ENCODE results near the gene GBE1.

Gene GBE1

DNA sequence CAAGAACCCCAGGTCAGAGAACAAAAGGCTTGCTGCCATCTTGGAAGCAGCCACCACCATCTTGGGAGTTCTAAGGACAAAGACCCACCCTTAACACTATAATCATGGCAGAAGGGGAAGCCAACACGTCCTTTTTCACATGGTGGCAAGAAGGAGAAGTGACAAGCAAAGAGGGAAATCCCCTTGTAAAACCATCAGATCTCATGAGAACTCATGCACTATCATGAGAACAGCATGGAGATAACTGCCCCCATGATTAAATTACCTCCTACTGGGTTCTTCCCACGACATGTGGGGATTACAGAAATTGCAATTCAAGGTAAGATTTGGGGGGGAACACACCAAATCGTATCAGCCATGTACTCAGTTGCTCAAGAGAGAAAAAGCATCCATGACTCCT is 21.1 kb upstream of the GBE1 start:
- peaks cover 3% of the 10 kb centered on the region for H3K36me3 ChIP-seq (replicated peaks; ENCODE audit: low read depth, low read length)
- TF ChIP-seq, protein P1, sequence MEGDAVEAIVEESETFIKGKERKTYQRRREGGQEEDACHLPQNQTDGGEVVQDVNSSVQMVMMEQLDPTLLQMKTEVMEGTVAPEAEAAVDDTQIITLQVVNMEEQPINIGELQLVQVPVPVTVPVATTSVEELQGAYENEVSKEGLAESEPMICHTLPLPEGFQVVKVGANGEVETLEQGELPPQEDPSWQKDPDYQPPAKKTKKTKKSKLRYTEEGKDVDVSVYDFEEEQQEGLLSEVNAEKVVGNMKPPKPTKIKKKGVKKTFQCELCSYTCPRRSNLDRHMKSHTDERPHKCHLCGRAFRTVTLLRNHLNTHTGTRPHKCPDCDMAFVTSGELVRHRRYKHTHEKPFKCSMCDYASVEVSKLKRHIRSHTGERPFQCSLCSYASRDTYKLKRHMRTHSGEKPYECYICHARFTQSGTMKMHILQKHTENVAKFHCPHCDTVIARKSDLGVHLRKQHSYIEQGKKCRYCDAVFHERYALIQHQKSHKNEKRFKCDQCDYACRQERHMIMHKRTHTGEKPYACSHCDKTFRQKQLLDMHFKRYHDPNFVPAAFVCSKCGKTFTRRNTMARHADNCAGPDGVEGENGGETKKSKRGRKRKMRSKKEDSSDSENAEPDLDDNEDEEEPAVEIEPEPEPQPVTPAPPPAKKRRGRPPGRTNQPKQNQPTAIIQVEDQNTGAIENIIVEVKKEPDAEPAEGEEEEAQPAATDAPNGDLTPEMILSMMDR (IDR thresholded peaks at IDR 0.05; ENCODE audit: low read depth, low read length): no peak
- no peak for TF ChIP-seq EZH2phosphoT487 (IDR thresholded peaks at IDR 0.05; ENCODE audit: low read depth)
- H3K27ac ChIP-seq (ENCODE audit: low read length): 0 out of 2 replicates have a peak overlapping the region, but pooled peaks have one; percentile 8
- peaks cover 19% of the 10 kb centered on the region for H3K4me1 ChIP-seq (ENCODE audit: low read length)
- no peaks in the 10 kb centered on the region for H4K20me1 ChIP-seq (ENCODE audit: insufficient read depth, low read length)
- H3K9me3 ChIP-seq (ENCODE audit: insufficient read depth, low read length): no peaks in the 10 kb centered on the region; the same call in 1 of the 2 replicates
- no peak overlapping the region for H3K9ac ChIP-seq (ENCODE audit: low read length)
- H3K27me3 ChIP-seq (ENCODE audit: low read depth, low read length): no peaks in the 10 kb centered on the region
- no peak overlapping the region for H3K4me3 ChIP-seq (ENCODE audit: low read length)
- H2AFZ ChIP-seq (ENCODE audit: low read depth, low read length): no peak overlapping the region; the same call in 1 of the 2 replicates
- H3K79me2 ChIP-seq (ENCODE audit: low read length): no peaks in the 10 kb centered on the region
- no peak overlapping the region for H3K4me2 ChIP-seq (ENCODE audit: low read length)

DNA sequence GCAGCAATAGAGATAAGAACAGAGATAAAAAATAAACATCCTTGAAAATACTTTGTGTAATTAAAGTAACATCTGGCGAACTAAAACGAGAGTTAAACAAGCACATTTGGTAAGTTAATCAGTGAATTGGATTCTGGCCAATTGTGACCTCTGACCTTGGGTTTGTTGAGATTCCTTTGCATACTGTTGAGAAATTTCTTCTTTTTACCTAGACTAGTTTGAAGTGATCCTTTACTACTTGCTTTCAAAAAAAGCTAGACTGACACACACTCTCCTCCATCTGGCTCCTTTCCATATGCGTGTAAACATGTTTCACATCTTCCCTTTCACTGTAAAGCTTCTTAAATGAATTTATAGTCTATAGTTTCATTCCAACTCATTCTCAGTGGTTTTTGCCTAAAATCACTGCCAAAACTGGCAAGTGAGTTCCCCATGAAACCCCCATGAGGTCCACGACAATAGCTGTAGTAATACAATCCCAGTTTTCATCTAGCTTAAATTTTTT is 17.3 kb upstream of the GBE1 start:
- Histone ChIP-seq H3K27me3 (ENCODE audit: low read depth, low read length) (no peaks in the 10 kb centered on the region), H3K4me3 (ENCODE audit: low read length) (no peak overlapping the region), H3K9me3 (ENCODE audit: insufficient read depth, low read length) (no peaks in the 10 kb centered on the region; the same call in 1 of the 2 replicates), H3K27ac (ENCODE audit: low read length) (peak overlapping the region; percentile 33), H3K4me1 (ENCODE audit: low read length) (peaks cover 26% of the 10 kb centered on the region), H3K9ac (ENCODE audit: low read length) (no peak overlapping the region), H2AFZ (ENCODE audit: low read depth, low read length) (no peak overlapping the region), H3K4me2 (ENCODE audit: low read length) (peak overlapping the region; percentile 23; the same call in 1 of the 2 replicates), H3K36me3 (replicated peaks; ENCODE audit: low read depth, low read length) (peaks cover 3% of the 10 kb centered on the region), H3K79me2 (ENCODE audit: low read length) (no peaks in the 10 kb centered on the region), H4K20me1 (ENCODE audit: insufficient read depth, low read length) (no peaks in the 10 kb centered on the region)
- TF ChIP-seq EZH2phosphoT487 (IDR thresholded peaks at IDR 0.05; ENCODE audit: low read depth): no peak
- TF ChIP-seq, protein P1 (IDR thresholded peaks at IDR 0.05; ENCODE audit: low read depth, low read length): no peak

DNA sequence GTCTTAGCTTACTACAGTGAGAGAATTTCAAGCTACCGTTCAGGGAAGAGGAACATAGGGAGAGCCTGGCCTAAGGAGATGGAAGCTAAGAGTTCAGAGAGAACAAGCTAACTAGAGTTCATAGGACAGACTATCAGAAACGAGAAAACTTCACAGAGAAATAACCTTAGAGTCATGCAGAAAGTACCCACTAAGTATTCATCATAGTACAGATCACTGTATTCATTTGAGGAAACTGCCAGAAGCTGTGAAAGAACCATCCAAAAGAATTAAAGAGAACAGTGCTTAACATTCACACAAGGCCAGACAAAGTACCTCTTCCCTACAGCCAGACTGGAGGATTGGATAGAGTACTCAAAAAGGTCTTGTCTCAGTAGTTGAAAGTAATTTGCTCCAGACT is 15.2 kb upstream of the GBE1 start:
- Histone ChIP-seq H3K27me3 (ENCODE audit: low read depth, low read length) (no peaks in the 10 kb centered on the region), H3K4me3 (ENCODE audit: low read length) (no peak overlapping the region), H3K27ac (ENCODE audit: low read length) (peak overlapping the region; percentile 18; the same call in 1 of the 2 replicates), H3K36me3 (replicated peaks; ENCODE audit: low read depth, low read length) (no peaks in the 10 kb centered on the region), H3K4me2 (ENCODE audit: low read length) (no peak overlapping the region), H2AFZ (ENCODE audit: low read depth, low read length) (peak overlapping the region; percentile 62), H3K79me2 (ENCODE audit: low read length) (no peaks in the 10 kb centered on the region), H3K4me1 (ENCODE audit: low read length) (peaks cover 16% of the 10 kb centered on the region), H3K9ac (ENCODE audit: low read length) (no peak overlapping the region), H4K20me1 (ENCODE audit: insufficient read depth, low read length) (no peaks in the 10 kb centered on the region), H3K9me3 (ENCODE audit: insufficient read depth, low read length) (no peaks in the 10 kb centered on the region; the same call in 1 of the 2 replicates)
- TF ChIP-seq, protein P1 (IDR thresholded peaks at IDR 0.05; ENCODE audit: low read depth, low read length): no peak
- TF ChIP-seq EZH2phosphoT487 (IDR thresholded peaks at IDR 0.05; ENCODE audit: low read depth): no peak

DNA sequence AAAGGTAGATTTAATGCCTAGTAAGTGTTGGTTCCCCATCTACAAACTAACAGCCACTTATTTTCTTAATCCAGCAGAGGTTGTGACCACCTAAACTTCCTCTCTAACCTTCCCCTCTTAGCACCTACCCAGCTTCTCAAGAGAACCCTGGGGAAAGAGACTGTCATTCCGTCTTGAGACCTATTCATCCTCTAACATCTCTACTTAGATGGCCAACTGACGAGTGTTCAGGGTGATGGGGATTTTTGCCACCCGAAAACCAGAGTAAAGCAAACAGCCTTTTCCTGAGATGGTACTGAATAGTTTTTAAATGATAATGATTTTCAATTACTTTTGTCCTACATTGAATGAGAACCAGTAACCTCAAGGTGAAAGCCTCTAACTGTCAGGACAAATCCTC is 9.3 kb upstream of the GBE1 start:
- H3K9me3 ChIP-seq (ENCODE audit: insufficient read depth, low read length): no peaks in the 10 kb centered on the region
- no peak overlapping the region for H3K27ac ChIP-seq (ENCODE audit: low read length)
- H3K4me2 ChIP-seq (ENCODE audit: low read length): no peak overlapping the region
- no peaks in the 10 kb centered on the region for H4K20me1 ChIP-seq (ENCODE audit: insufficient read depth, low read length)
- no peak overlapping the region for H2AFZ ChIP-seq (ENCODE audit: low read depth, low read length)
- TF ChIP-seq, protein P1 (IDR thresholded peaks at IDR 0.05; ENCODE audit: low read depth, low read length): no peak
- no peak for TF ChIP-seq EZH2phosphoT487 (IDR thresholded peaks at IDR 0.05; ENCODE audit: low read depth)
- H3K79me2 ChIP-seq (ENCODE audit: low read length): no peaks in the 10 kb centered on the region
- H3K9ac ChIP-seq (ENCODE audit: low read length): no peak overlapping the region
- H3K4me1 ChIP-seq (ENCODE audit: low read length): no peaks in the 10 kb centered on the region
- no peaks in the 10 kb centered on the region for H3K36me3 ChIP-seq (replicated peaks; ENCODE audit: low read depth, low read length)
- no peak overlapping the region for H3K4me3 ChIP-seq (ENCODE audit: low read length)
- no peaks in the 10 kb centered on the region for H3K27me3 ChIP-seq (ENCODE audit: low read depth, low read length)
